Measurements from ENCODE around the gene NRROS. TPM values are rescaled to one million over a fixed set of nuclear protein-coding genes. Genes with fewer than 3 reads are reported as not detected.

The NRROS gene
- total and polyA plus RNA-seq, 10 of the 15 experiments (the other 5 are each of a cell fraction or from before 2014, with no cell fraction given), result 0.35 to 42.2 (median 12.6) TPM

- TF ChIP-seq RELA (IDR thresholded peaks at IDR 0.05; ENCODE audit: borderline replicate concordance, partially characterized antibody) (no peak), GATAD2B (conservative IDR thresholded peaks at IDR 0.05; ENCODE audit: low read depth) (no peak), CREB1 (IDR thresholded peaks at IDR 0.05; ENCODE audit: low read depth) (no peak), MTA3 (IDR thresholded peaks at IDR 0.05; ENCODE audit: borderline replicate concordance, low read length) (no peak), ZNF384 (IDR thresholded peaks at IDR 0.05; ENCODE audit: borderline replicate concordance, low read depth, low read length) (no peak), MEF2A (IDR thresholded peaks at IDR 0.05; ENCODE audit: insufficient read depth, low read depth, low read length) (no peak), MYC (IDR thresholded peaks at IDR 0.05; ENCODE audit: insufficient read depth, insufficient read length, insufficient replicate concordance, low read length, severe bottlenecking) (no peak), MAX (IDR thresholded peaks at IDR 0.05; ENCODE audit: low read depth, low read length) (no peak), IRF3 (IDR thresholded peaks at IDR 0.05) (no peak), CHD4 (IDR thresholded peaks at IDR 0.05) (no peak), PML (IDR thresholded peaks at IDR 0.05; ENCODE audit: low read length) (no peak), POLR2AphosphoS2 (IDR thresholded peaks at IDR 0.05; ENCODE audit: low read depth, low read length) (no peak), ETV6 (conservative IDR thresholded peaks at IDR 0.05 in 1 of 2, IDR thresholded peaks at IDR 0.05 in 1 of 2; ENCODE audit: borderline replicate concordance in 1 of 2, low read depth in 1 of 2) (no peak), SMARCA5 (IDR thresholded peaks at IDR 0.05) (no peak), CEBPZ (IDR thresholded peaks at IDR 0.05; ENCODE audit: low read depth, low read length) (no peak), RB1 (IDR thresholded peaks at IDR 0.05; ENCODE audit: borderline replicate concordance) (no peak)
- ATAC-seq (no peak), DNase-seq (ENCODE audit: low read depth, low spot score) (no peak), FAIRE-seq (no peak)
- H3K79me2 ChIP-seq (ENCODE audit: control insufficient read depth, insufficient read depth, low read length), result no peaks in the 10 kb centered on the region
- H4K20me1 ChIP-seq (ENCODE audit: control insufficient read depth, insufficient read depth), result no peaks in the 10 kb centered on the region
- no TSS peak for BruUV-seq (replicated peaks)
- no peaks in the 10 kb centered on the region for H3K9me3 ChIP-seq (replicated peaks; ENCODE audit: control insufficient read depth, insufficient read depth, low read length)
- H2AFZ ChIP-seq (ENCODE audit: control insufficient read depth, low read depth, low read length), result no peak overlapping the region
- no peak overlapping the region for H3K27ac ChIP-seq (ENCODE audit: control insufficient read depth, insufficient read depth)
- SMC1A ChIA-PET (ENCODE audit: uncharacterized antibody, unreplicated experiment), result interaction anchor here (1.8 kb wide), 1 partner anchor 16 kb away, joined by 5 read pairs; no protein-coding TSS in a partner anchor
- H3K27me3 ChIP-seq (replicated peaks in 1 of 2; ENCODE audit: control insufficient read depth in 2 of 2, insufficient read depth in 2 of 2, low read length in 1 of 2), result no peaks in the 10 kb centered on the region
- H3K9ac ChIP-seq (ENCODE audit: control insufficient read depth, insufficient read depth, low read length), result no peak overlapping the region
- WGBS (ENCODE audit: insufficient coverage, insufficient replicate concordance, low lambda C conversion rate, missing lambda C conversion rate), result 94% methylated on average over 6 of the region's 6 CpGs
- no peaks in the 10 kb centered on the region for H3K36me3 ChIP-seq (ENCODE audit: control insufficient read depth in 2 of 2, insufficient read depth in 2 of 2, low read length in 1 of 2)
- peaks cover 33% of the 10 kb centered on the region for H3K4me1 ChIP-seq (ENCODE audit: control insufficient read depth, insufficient read depth, low read length)
- H3K4me2 ChIP-seq (ENCODE audit: control insufficient read depth, insufficient read depth), result peak overlapping the region; percentile 70; the same call in 1 of the 2 replicates
- H3K4me3 ChIP-seq, result no peak overlapping the region
- intact Hi-C loops (cut with micrococcal nuclease; ENCODE audit: unreplicated experiment), result no loop called here
- RAD21 ChIA-PET (ENCODE audit: unreplicated experiment), result no interaction called here
- in situ Hi-C loops (cut with MboI), result no loop called here
- CTCF ChIA-PET, result interaction anchor here (1.4 to 2.2 kb wide), 2 partner anchors 15 to 16 kb away, joined by 4 to 6 read pairs; partner anchors contain the start of gene NRROS
- POLR2A ChIA-PET, result no interaction called here
These were observed 14.2 kb upstream of the NRROS start for GRCh38 chr3:196625331-196625730.

Measured in GM12878 (cell line).